GM19023 (cell line): Measurements from ENCODE around the gene BLTP3B.

Experiments
- ATAC-seq: cut with Tn5 transposase; IDR thresholded peaks from one replicate; pipeline ENCODE4 v1.9.1; 2021; ENCODE audit warnings: mild to moderate bottlenecking, moderate library complexity; ENCODE audit not compliant: unreplicated experiment

BLTP3B gene

DNA sequence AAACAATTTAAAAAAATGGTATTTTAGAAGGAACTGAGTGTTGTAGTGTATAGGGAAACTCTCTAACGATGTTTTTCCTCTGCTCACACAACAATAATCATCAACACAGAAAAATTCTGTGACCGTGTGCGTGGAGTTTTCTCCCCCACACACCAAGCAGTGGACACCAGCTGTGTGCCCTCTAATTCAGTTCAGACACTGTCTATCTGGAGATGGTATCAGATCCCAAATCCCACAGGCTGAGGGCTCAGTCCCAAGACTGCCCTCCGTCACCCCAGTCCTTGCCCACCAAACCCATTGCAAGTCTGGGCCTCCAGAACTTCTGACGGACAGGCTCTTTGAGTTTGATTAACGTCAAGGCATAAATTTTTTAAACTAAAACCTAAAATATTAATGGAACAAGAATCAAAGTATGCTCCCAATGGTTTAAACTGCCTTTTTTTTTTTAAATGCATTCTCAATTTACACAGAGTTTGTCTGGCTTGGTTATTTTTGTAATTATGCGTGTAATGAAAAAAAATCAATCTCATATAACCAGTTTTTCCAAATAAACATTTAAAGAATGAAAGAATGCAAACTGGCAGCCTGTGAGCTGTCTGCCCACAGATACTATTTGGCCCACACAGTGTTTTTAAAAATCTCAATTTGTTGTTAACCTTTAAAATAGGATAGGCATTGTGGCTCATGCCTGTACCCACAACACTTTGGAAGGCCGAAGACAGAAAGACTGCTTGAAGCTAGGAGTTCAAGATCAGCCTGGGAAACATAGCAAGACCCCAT, 19.2 kb downstream of the BLTP3B start:
- ATAC-seq: no peak

DNA sequence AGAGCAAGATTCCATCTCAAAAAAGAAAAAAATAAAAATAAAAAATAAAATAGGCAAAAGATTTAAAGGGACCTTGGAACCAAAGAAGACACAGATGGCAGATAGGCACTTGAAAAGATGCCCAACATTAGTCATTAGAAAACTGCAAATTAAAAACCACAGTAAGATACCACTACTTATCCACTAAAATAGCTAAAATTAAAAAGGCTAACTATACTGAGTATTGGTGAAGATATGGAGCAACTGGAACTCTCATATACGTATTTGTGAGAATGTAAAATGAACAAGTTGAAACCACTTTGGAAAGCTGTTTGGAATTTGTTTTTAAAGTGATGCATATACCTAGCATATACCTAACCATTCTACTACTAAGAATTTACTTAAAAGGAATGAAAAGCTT, 22.3 kb downstream of the BLTP3B start:
- no peak for ATAC-seq

DNA sequence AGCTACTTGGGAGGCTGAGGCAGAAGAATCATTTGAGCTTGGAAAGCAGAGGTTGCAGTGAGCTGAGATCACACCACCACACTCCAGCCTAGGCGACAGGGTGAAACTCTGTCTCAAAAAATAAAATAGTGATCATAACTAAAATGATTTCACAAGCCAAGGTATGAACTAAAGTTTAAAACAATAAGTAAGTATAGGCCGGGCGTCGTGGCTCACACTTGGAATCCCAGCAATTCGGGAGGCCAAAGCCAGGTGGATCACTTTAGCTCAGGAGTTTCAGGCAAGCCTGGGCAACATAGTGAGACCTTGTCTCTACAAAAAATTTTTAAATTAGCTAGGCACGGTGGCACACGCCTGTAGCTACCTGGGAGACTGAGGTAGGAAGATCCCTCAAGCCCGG, 27.4 kb downstream of the BLTP3B start:
- no peak for ATAC-seq

DNA sequence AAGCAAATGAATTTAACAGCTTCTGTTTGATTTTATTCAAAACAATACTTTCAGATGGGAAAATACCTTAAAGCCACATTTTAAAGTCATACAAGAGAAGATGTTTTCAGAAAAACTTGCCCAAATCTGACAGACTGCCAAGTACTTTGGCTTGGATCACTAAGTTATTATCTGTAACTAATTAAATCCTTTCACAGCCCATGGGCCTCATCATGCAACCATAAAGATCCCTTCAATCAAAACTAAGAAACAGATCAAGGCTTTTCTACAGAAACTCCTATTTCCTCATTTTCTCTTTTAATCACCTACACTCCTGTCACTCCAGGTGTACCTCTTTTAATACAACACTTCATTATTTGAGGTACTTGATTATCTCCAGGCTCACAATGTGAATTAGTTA, 28.1 kb downstream of the BLTP3B start:
- no peak for ATAC-seq

DNA sequence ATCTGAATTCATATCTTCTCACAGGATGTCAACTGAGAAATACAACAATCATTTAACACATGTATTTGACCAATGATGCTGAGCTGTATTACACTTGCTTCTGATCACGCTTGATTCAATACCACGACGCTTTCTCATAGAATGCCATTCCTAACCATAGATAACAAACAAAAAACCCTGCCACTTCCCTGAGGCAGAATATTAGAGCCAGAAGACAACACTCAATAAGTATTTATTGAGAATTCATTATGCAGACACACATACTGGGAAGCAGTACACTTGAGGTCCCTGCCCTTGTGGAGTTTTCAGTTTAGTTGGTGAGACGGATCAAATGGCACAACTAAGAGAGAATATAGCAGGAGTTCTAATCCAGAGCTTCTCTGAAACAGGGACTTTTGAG, 32.4 kb downstream of the BLTP3B start:
- no peak for ATAC-seq

DNA sequence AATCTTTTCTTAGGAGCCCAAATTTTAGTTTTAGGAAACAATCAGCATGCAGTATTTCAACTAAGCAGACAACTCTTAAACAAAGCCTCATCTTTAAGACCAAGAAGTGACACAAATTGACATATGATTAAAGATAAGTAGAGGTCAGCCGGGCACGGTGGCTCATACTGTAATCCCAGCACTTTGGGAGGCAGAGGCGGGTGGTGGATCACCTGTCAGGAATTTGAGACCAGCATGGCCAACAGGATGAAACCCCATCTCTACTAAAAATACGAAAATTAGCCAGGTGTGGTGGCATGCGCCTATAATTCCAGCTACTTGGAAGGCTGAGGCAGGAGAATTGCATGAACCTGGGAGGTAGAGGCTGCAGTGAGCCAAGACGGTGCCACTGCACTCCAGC, 35.8 kb downstream of the BLTP3B start:
- no peak for ATAC-seq

DNA sequence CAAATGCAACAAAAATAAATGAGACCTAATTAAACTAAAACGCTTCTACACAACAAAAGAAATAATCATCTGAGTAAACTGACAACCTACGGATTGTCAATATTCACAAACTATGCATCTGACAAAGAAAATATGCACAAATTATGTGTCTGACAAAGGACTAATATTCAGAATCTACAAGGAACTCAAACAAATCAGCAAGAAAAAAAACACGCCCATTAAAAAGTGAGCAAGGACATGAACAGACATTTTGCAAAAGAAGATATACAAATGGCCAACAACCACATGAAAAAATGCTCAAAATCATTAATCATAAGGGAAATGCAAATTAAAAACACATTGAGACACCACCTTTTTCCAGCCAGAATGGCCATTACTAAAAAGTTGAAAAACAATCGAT, 37.0 kb downstream of the BLTP3B start:
- no peak for ATAC-seq

DNA sequence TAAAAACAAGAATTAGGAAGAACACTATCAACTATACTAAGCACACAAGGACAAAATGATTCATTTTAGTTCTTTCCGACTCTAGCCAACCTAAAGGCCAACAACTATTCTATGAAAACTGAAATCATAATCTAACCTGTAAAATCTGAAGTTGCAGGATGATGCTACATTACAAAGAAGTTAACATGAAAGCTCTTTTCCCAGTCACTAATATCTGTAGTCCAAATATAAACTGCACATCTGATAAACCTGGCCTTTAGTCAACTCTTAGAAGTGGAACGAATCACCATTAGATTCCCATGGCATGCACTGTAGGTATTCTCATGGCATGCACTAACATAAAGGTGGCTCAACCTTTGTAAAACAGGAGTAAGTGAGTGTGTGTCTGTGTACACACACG, 41.7 kb downstream of the BLTP3B start:
- ATAC-seq: no peak
